GM12864 (cell line): Measurements from ENCODE around the gene ZBTB16.

Experiments
- DNase-seq: peaks from one replicate; pipeline ENCODE4 v3.0.0-alpha.2; 2011; ENCODE audit warnings: low read depth
- H3K4me3 ChIP-seq: 2 replicates; pipeline ENCODE4 v1.5.1; 2011; ENCODE audit warnings: mild to moderate bottlenecking, low read depth, low read length, control low read depth
- TF ChIP-seq, protein P1 (sequence below): IDR thresholded peaks from 2 replicates; pipeline ENCODE4 v1.5.1; 2011; ENCODE audit warnings: low read depth, mild to moderate bottlenecking, moderate library complexity, low read length, control low read depth, inconsistent platforms; ENCODE audit errors: missing control alignments

ZBTB16 gene

DNA sequence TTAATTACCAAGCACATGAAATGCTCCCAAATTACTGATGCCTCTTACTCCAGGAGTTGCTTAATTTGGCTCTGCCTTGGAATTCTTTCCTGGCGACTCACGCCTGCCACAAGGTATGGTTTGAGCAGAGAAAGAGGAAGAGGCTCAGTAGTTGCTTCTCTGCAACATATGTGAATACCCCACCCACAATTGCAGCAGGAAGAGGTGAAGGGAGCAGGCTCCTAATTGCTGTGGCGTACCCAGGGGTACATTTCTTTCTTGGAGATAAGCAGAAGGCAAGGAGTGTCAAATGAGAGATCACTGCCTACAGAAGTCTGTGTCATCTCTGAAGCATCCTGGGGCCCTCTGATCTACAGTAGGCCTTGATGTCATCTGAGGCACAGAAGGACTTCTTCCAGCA lies 226.1 kb downstream of the ZBTB16 start:
- H3K4me3 ChIP-seq: no peak overlapping the region
- DNase-seq: no peak
- TF ChIP-seq, protein P1, sequence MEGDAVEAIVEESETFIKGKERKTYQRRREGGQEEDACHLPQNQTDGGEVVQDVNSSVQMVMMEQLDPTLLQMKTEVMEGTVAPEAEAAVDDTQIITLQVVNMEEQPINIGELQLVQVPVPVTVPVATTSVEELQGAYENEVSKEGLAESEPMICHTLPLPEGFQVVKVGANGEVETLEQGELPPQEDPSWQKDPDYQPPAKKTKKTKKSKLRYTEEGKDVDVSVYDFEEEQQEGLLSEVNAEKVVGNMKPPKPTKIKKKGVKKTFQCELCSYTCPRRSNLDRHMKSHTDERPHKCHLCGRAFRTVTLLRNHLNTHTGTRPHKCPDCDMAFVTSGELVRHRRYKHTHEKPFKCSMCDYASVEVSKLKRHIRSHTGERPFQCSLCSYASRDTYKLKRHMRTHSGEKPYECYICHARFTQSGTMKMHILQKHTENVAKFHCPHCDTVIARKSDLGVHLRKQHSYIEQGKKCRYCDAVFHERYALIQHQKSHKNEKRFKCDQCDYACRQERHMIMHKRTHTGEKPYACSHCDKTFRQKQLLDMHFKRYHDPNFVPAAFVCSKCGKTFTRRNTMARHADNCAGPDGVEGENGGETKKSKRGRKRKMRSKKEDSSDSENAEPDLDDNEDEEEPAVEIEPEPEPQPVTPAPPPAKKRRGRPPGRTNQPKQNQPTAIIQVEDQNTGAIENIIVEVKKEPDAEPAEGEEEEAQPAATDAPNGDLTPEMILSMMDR: no peak

DNA sequence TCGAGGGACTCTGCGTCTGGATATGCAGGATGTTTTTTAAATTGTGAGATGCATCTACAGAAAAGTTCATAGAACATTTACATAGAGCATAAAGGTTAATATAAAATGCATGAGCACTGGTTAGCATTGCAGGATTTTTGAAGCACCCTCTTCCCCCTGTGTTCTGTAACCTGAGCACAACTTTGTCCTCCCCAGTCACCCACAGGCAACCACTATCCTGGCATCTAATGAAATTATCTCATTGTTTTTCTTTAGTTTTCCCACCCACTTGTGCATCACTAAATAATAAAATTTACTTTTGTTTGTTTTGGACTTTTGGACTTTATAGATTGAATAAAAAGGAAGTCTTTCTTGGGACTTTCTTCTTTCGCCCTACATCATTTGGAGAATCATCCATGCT lies 226.7 kb downstream of the ZBTB16 start:
- TF ChIP-seq, protein P1: no peak
- no peak for DNase-seq
- no peak overlapping the region for H3K4me3 ChIP-seq

DNA sequence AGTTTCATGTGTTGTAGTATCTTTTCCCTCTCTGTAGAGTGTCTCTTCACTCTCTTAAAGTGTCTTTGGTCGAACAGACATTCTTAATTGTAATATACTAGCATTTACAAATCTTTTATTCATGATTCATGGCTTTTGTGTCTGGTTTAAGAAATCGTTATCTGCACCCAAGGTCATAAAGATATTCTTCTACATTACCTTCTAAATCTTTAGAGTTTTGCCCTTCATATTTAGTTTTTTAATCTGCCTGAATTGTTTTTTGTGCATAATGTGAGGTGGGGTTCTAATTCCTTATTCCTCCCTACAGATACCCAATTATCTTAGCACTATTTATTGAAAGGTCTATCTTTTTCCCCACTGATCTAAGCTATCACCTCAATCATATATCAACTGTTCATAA lies 227.6 kb downstream of the ZBTB16 start:
- TF ChIP-seq, protein P1: no peak
- H3K4me3 ChIP-seq: no peak overlapping the region
- no peak for DNase-seq

DNA sequence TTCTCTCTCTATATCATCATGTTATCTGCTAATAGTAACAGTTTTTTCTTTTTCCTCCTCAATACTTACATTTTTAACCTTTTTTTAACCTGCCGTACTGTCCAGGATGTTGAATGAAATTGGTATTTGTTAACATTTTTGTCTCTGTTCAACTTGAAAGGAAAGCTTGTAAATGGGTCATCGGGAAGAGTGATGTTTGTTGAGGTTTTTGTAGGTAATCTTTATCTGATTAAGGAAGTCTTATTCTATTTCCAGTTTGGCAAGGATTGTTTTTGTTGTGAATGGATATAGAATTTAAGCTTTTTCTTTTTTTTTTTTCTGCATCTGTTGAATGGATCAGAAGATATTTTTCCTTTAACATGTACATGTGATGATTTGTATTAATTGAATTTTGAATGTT lies 228.6 kb downstream of the ZBTB16 start:
- no peak overlapping the region for H3K4me3 ChIP-seq
- DNase-seq: no peak
- TF ChIP-seq, protein P1: no peak

DNA sequence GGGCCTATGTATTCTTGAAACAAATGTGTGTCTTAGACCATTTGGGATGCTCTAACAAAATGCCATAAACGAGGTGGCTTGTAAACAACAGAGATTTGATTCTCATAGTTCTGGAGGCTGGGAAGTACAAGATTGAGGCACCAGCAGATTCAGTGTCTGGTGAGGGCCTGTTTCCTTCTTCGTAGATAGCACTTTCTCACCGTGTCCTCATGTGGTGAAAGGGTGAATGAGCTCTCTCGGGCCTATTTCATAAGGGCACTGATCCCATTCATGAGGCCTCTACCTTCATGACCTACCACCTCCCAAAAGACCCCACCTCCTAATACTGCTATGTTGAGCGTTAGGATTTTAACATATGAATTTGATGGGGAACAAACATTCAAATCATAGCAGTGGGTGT lies 230.3 kb downstream of the ZBTB16 start:
- TF ChIP-seq, protein P1: no peak
- no peak for DNase-seq
- H3K4me3 ChIP-seq: no peak overlapping the region

DNA sequence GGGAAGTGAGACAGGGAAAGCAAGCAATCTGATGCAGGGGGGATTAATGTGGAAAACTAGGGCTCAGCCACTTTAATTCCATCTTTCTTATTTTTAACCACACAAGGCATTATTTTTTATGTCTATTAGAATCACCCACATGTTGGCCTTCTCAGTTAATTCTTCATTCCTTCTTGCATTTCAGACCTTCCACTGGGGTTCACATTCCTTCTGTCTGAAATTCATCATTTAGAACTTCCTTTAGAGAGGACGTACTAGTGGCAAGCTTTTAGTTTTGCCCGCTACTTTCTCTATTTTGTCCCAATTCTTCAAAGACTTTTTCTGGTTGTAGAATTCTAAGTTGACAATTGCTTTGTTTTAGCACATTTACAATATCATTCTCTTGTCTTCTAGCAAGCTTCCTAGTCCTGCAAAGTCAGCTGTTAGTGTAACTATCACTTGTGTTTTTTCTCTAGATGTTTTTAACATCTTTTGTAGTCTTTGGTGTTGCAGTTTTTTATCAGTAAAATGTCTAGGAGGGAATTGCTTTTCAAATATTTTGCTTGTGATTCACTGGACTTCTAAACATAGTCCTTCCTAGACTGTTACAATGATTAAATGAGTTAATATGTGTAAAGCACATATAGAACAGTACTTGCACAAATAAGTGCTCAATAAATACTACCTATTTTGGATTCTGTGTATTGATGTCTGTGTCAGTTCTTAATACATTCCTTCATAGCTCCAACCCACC lies 231.2 kb downstream of the ZBTB16 start:
- H3K4me3 ChIP-seq: no peak overlapping the region
- TF ChIP-seq, protein P1: no peak
- DNase-seq: no peak

DNA sequence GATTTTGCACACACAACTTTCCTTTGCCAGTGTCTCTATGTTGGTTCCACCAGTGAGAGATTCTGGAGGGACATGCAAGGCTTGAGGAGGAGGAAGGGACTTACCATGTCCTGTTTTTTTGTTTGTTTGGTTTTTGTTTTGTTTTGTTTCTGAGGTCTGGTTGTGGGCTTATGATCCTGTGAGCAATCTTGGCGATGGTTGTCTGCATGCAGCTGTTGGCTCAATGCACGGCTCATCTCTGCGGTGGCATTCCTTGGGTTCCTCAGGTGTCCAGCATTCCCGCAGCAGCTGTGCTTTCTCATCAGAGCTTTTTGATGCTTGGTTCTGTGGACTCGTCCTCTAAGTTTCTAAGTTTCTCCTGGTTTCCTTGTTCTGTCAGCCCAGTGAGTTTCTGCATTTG lies 231.9 kb downstream of the ZBTB16 start:
- TF ChIP-seq, protein P1: no peak
- no peak overlapping the region for H3K4me3 ChIP-seq
- DNase-seq: no peak
